CD4-positive, alpha-beta T cell treated with Interferon gamma for 1 hour (primary cell): ENCODE data around the gene TRIM45.
"Not testable (repeated sequence)": the region's sequence is repeated elsewhere in the genome, so short reads cannot be mapped to it uniquely, and the experiment has no call there.

ENCODE experiments used
- DNase-seq: peaks from one replicate; pipeline ENCODE4 v3.0.0-alpha.2; 2020

TRIM45 gene

GRCh38 chr1:117121589-117122329, at the start of gene TRIM45:
TRIM45 (minus strand) TSS chr1:117121749; CDS start chr1:117121201, 548 bp downstream.
- peak; percentile 85 for DNase-seq

- DNase-seq = no peak
Observed at GRCh38 chr1:117169871-117170596, 48.5 kb upstream of the TRIM45 start.

- no peak for DNase-seq
Observed at GRCh38 chr1:117167402-117167801, 45.9 kb upstream of the TRIM45 start.

GRCh38 chr1:117166076-117166475, 44.5 kb upstream of the TRIM45 start:
- DNase-seq = no peak

- DNase-seq = no peak
Observed at GRCh38 chr1:117164209-117164608, 42.7 kb upstream of the TRIM45 start.

- no peak for DNase-seq
Observed at GRCh38 chr1:117162816-117163215, 41.3 kb upstream of the TRIM45 start.

GRCh38 chr1:117161887-117162286, 40.3 kb upstream of the TRIM45 start:
- no peak for DNase-seq

GRCh38 chr1:117151305-117151704, 29.8 kb upstream of the TRIM45 start:
- not testable (repeated sequence) for DNase-seq

- DNase-seq = no peak
Observed at GRCh38 chr1:117150316-117150715, 28.8 kb upstream of the TRIM45 start.

- DNase-seq = no peak
Observed at GRCh38 chr1:117147856-117148588, 26.5 kb upstream of the TRIM45 start.

GRCh38 chr1:117147341-117147831, 25.8 kb upstream of the TRIM45 start:
- no peak for DNase-seq

- no peak for DNase-seq
Observed at GRCh38 chr1:117146575-117147340, 25.2 kb upstream of the TRIM45 start.

GRCh38 chr1:117146072-117146471, 24.5 kb upstream of the TRIM45 start:
- no peak for DNase-seq

GRCh38 chr1:117143871-117144270, 22.3 kb upstream of the TRIM45 start:
- DNase-seq = no peak

- DNase-seq = no peak
Observed at GRCh38 chr1:117143172-117143571, 21.6 kb upstream of the TRIM45 start.

- no peak for DNase-seq
Observed at GRCh38 chr1:117142200-117142599, 20.7 kb upstream of the TRIM45 start.

- DNase-seq = no peak
Observed at GRCh38 chr1:117138561-117138960, 17.0 kb upstream of the TRIM45 start.

GRCh38 chr1:117138106-117138505, 16.6 kb upstream of the TRIM45 start:
- no peak for DNase-seq

- DNase-seq = no peak
Observed at GRCh38 chr1:117137281-117137855, 15.8 kb upstream of the TRIM45 start.

GRCh38 chr1:117136749-117137148, 15.2 kb upstream of the TRIM45 start:
- DNase-seq = no peak

- no peak for DNase-seq
Observed at GRCh38 chr1:117135329-117135728, 13.8 kb upstream of the TRIM45 start.

- no peak for DNase-seq
Observed at GRCh38 chr1:117130526-117130925, 9.0 kb upstream of the TRIM45 start.
